HUES48 (cell line): Measurements from ENCODE around the gene RTCA.
"Not testable (repeated sequence)": the region's sequence is repeated elsewhere in the genome, so short reads cannot be mapped to it uniquely, and the experiment has no call there.

Experiments
- H3K27ac ChIP-seq: one replicate; pipeline ENCODE4 v1.7.0; 2013; ENCODE audit warnings: low read depth, low read length, inconsistent platforms
- H3K27me3 ChIP-seq: 2 replicates; pipeline ENCODE4 v1.6.1; 2013; ENCODE audit warnings: mild to moderate bottlenecking, low read length; ENCODE audit not compliant: control insufficient read depth, insufficient read depth
- H3K36me3 ChIP-seq: 2 replicates; pipeline ENCODE4 v1.6.1; 2013; ENCODE audit warnings: low read length; ENCODE audit not compliant: control insufficient read depth, insufficient read depth
- H3K4me1 ChIP-seq: 2 replicates; pipeline ENCODE4 v1.6.1; 2013; ENCODE audit warnings: mild to moderate bottlenecking, low read length; ENCODE audit not compliant: control insufficient read depth, insufficient read depth
- H3K4me3 ChIP-seq: 2 replicates; pipeline ENCODE4 v1.5.1; 2013; ENCODE audit warnings: mild to moderate bottlenecking, low read depth, low read length
- H3K9ac ChIP-seq: 2 replicates; pipeline ENCODE4 v1.6.1; 2013; ENCODE audit warnings: mild to moderate bottlenecking, low read depth, low read length, moderate library complexity
- H3K9me3 ChIP-seq: 2 replicates; pipeline ENCODE4 v1.6.1; 2013; ENCODE audit warnings: low read length; ENCODE audit not compliant: control insufficient read depth, insufficient read depth

The RTCA gene

DNA sequence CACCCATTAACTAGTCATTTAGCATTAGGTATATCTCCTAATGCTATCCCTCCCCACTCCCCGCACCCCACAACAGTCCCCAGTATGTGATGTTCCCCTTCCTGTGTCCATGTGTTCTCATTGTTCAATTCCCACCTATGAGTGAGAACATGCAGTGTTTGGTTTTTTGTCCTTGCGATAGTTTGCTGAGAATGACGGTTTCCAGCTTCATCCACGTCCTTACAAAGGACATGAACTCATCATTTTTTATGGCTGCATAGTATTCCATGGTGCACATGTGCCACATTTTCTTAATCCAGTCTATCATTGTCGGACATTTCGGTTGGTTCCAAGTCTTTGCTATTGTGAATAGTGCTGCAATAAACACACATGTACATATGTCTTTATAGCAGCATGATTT, 7.6 kb upstream of the RTCA start:
- not testable (repeated sequence) for H3K27ac ChIP-seq, H3K27me3 ChIP-seq, H3K4me3 ChIP-seq, H3K36me3 ChIP-seq, H3K9me3 ChIP-seq, H3K9ac ChIP-seq, H3K4me1 ChIP-seq

DNA sequence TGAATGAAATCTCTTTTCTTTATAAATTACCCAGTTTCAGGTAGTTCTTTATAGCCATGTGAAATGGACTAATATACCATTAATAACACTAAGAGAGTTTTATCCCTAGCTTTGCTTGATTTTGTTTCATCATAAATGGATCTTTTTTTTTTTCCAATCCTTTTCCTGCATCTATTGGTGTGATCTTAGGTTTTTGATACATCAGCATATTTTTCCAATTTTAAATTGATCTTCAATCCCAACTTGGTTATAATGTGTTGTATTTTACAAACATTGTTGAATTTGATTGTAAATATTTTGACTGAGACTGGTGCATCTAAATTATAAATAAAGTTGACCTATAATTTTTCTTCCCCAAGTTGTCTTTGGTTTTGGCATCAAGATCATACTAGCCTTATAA, 4.3 kb upstream of the RTCA start:
- Histone ChIP-seq H3K4me3 (no peak overlapping the region), H3K9me3 (no peaks in the 10 kb centered on the region; the same call in 1 of the 2 replicates), H3K36me3 (no peaks in the 10 kb centered on the region), H3K27ac (no peak overlapping the region), H3K27me3 (no peaks in the 10 kb centered on the region), H3K9ac (no peak overlapping the region), H3K4me1 (0 out of 2 replicates have a peak, but pooled peaks cover 3% of the 10 kb centered on the region)

- H3K27me3 ChIP-seq, H3K4me3 ChIP-seq, H3K9me3 ChIP-seq, H3K27ac ChIP-seq, H3K9ac ChIP-seq, H3K4me1 ChIP-seq: not testable (repeated sequence)
- peaks cover 18% of the 10 kb centered on the region for H3K36me3 ChIP-seq
Observed at GRCh38 chr1:100264081-100264480, 1.9 kb upstream of the RTCA start.

DNA sequence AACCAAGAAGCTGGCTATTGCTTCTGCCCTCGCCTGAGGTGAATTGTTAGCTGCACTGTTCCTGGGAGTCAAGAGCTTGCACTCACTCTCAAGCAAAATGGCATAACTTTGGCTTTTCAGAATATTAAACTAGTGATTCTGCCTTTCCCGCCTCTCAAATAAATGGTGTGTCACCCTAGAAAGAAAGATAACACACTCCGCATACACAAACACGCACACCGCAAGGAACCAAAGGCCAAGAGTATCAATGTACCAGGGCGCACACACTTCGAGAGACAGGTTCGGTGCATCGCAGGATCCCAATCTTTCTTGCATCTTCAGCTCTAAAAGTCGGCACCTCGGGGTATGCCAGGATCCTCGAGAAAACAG, 470 bp upstream of the RTCA start:
- H3K4me3 ChIP-seq = peak overlapping the region; percentile 90
- peak overlapping the region; percentile 68 for H3K9ac ChIP-seq
- H3K9me3 ChIP-seq = no peaks in the 10 kb centered on the region; the same call in 1 of the 2 replicates
- H3K27me3 ChIP-seq = no peaks in the 10 kb centered on the region
- H3K36me3 ChIP-seq = peaks cover 33% of the 10 kb centered on the region
- 0 out of 2 replicates have a peak, but pooled peaks cover 3% of the 10 kb centered on the region for H3K4me1 ChIP-seq
- H3K27ac ChIP-seq = peak overlapping the region; percentile 91

DNA sequence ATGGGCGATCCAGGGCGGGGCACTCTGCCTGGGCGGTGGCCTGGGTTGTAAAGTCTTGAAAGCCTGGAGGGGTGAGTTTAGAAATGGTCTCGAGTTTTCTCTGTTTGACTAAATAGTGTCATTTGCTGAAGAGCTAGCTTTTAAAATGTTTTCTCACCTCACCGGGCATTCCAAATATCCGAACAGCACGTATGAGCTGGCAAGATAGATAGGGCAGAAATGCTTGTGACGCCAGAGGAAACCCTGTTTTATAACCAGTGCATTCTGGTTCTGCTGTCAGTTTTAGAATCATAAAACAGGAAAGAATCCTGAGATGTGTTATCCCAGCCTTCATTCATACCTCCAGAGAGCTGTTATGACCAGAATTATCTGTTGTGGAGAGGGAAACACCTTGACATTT, 725 bp downstream of the RTCA start:
- Histone ChIP-seq H3K36me3 (peaks cover 45% of the 10 kb centered on the region), H3K9me3 (no peaks in the 10 kb centered on the region; the same call in 1 of the 2 replicates), H3K27me3 (no peaks in the 10 kb centered on the region), H3K4me3 (peak overlapping the region; percentile 90), H3K4me1 (0 out of 2 replicates have a peak, but pooled peaks cover 3% of the 10 kb centered on the region), H3K9ac (peak overlapping the region; percentile 68), H3K27ac (peak overlapping the region; percentile 91)

GRCh38 chr1:100267284-100267683, 1.3 kb downstream of the RTCA start:
- no peaks in the 10 kb centered on the region for H3K27me3 ChIP-seq
- no peaks in the 10 kb centered on the region; the same call in 1 of the 2 replicates for H3K9me3 ChIP-seq
- peaks cover 50% of the 10 kb centered on the region for H3K36me3 ChIP-seq
- no peak overlapping the region for H3K27ac ChIP-seq
- no peak overlapping the region for H3K9ac ChIP-seq
- H3K4me1 ChIP-seq = 0 out of 2 replicates have a peak, but pooled peaks cover 3% of the 10 kb centered on the region
- H3K4me3 ChIP-seq = peak overlapping the region; percentile 90

- Histone ChIP-seq H3K27ac (no peak overlapping the region), H3K4me3 (no peak overlapping the region), H3K27me3 (no peaks in the 10 kb centered on the region), H3K9me3 (no peaks in the 10 kb centered on the region; the same call in 1 of the 2 replicates), H3K36me3 (peaks cover 60% of the 10 kb centered on the region), H3K9ac (no peak overlapping the region), H3K4me1 (0 out of 2 replicates have a peak, but pooled peaks cover 3% of the 10 kb centered on the region)
Observed at GRCh38 chr1:100268202-100268601, 2.2 kb downstream of the RTCA start.

DNA sequence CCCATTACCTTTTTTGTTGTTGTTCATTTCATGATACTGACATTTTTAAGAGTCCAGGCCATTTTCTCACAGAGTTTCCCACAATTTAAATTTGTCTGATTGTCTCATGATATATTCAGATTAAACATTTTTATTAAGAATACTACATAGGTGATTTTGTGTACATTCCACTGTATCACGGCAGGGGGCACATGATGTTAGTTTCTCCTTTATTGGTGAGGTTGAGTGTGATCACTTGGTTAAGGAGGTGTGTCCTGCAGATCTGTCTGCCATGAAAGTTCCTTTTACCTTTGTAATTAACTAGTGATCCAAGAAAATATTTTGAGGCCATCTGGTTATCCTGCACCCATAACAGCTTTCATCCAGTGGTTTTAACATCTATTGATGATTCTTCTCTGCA, 11.8 kb downstream of the RTCA start:
- H3K4me3 ChIP-seq = no peak overlapping the region
- no peak overlapping the region for H3K9ac ChIP-seq
- H3K27ac ChIP-seq = no peak overlapping the region
- no peaks in the 10 kb centered on the region for H3K4me1 ChIP-seq
- peaks cover 94% of the 10 kb centered on the region for H3K36me3 ChIP-seq
- no peaks in the 10 kb centered on the region for H3K9me3 ChIP-seq
- no peaks in the 10 kb centered on the region for H3K27me3 ChIP-seq

DNA sequence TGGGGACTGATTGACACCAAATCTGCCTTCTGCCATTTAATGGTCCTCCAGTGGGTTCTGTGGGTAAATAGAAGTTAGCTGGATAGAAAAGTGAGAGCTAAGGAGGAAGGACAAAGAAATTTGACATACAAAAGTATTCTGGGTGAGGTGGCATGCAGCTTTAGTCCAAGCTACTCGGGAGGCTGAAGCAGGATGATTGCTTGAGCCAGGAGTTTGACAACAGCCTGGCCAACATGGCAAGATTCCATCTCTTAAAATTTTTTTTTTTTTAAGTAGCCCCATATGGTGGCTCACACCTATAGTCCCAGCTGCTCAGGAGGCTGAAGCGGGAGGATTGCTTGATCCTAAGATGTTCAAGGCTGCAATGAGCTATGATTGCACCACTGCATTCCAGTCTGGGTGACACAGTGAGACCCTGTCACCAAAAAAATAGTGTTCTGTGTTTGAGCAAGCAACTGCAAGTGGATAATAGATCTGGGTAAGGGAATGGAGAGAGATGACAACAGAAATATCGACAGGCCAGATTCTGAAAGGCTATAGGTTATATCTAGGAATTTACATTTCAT, 13.4 kb downstream of the RTCA start:
- no peaks in the 10 kb centered on the region for H3K9me3 ChIP-seq
- H3K36me3 ChIP-seq = peaks cover 90% of the 10 kb centered on the region
- no peak overlapping the region for H3K9ac ChIP-seq
- H3K4me1 ChIP-seq = no peaks in the 10 kb centered on the region
- H3K4me3 ChIP-seq = no peak overlapping the region
- no peaks in the 10 kb centered on the region for H3K27me3 ChIP-seq
- H3K27ac ChIP-seq = no peak overlapping the region

GRCh38 chr1:100279954-100280682, 14.1 kb downstream of the RTCA start:
- Histone ChIP-seq H3K27me3 (no peaks in the 10 kb centered on the region), H3K9ac (no peak overlapping the region), H3K4me3 (no peak overlapping the region), H3K36me3 (peaks cover 90% of the 10 kb centered on the region), H3K27ac (no peak overlapping the region), H3K9me3 (no peaks in the 10 kb centered on the region), H3K4me1 (no peaks in the 10 kb centered on the region)

DNA sequence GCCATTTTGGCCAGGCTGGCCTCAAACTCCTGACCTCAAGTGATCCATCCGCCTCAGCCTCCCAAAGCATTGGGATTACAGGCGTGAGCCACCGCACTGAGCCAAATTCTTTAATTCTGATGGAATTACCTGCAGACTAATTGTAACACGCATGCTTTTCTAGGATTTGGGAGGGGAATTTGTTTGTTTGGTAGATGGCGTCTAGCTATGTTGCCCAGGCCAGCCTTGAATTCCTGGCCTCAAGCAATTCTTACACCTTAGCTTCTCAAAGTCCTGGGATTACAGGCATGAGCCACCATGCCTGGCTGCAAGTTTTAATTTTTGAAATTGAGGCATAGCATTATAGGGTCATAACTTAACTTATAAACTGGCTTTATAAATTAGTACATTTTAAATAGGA, 18.6 kb downstream of the RTCA start:
- H3K36me3 ChIP-seq = peaks cover 87% of the 10 kb centered on the region
- no peak overlapping the region for H3K9ac ChIP-seq

More for the DNA sequence above, 18.6 kb downstream of the RTCA start:
- Histone ChIP-seq H3K4me3 (no peak overlapping the region), H3K9me3 (no peaks in the 10 kb centered on the region), H3K4me1 (no peaks in the 10 kb centered on the region), H3K27me3 (no peaks in the 10 kb centered on the region), H3K27ac (no peak overlapping the region)
